Activated CD4-positive, alpha-beta memory T cell treated with anti-CD3 and anti-CD28 coated beads, Interleukin-2, amount 10 ng/mL, durations not matched to agents 7 days and 5 days (primary cell): Measurements from ENCODE around the gene GATA5. TPM values are rescaled to one million over a fixed set of nuclear protein-coding genes. Genes with fewer than 3 reads are reported as not detected.

Source experiments
- CTCF ChIA-PET: fragments of 350-600 bp; sonication (Branson Sonifier 250); formaldehyde crosslinking; loops from one replicate; lab custom pipeline; 2021; ENCODE audit warnings: antibody characterized with exemption, inconsistent platforms; lab: Charles Lee
- POLR2A ChIA-PET: fragments of 350-600 bp; sonication (Branson Sonifier 250); formaldehyde crosslinking; loops from one replicate; lab custom pipeline; 2021; ENCODE audit warnings: antibody characterized with exemption; lab: Charles Lee
- DNase-seq: peaks from one replicate; pipeline ENCODE4 v3.0.0-alpha.2; 2020
- H3K27ac Mint-ChIP-seq: one replicate; pipeline ENCODE4 v1.8.0; 2021; ENCODE audit warnings: mild to moderate bottlenecking, mixed read lengths
- H3K27me3 Mint-ChIP-seq: one replicate; pipeline ENCODE4 v1.8.0; 2021; ENCODE audit warnings: mixed read lengths
- H3K36me3 Mint-ChIP-seq: one replicate; pipeline ENCODE4 v1.8.0; 2021; ENCODE audit warnings: low read depth, mixed read lengths
- H3K4me1 Mint-ChIP-seq: one replicate; pipeline ENCODE4 v1.8.0; 2021; ENCODE audit warnings: mixed read lengths
- H3K4me3 Mint-ChIP-seq: one replicate; pipeline ENCODE4 v1.8.0; 2021; ENCODE audit warnings: mild to moderate bottlenecking, mixed read lengths
- H3K9me3 Mint-ChIP-seq: one replicate; pipeline ENCODE4 v1.8.0; 2021; ENCODE audit warnings: mixed read lengths
- total RNA-seq, 2 experiments: library from RNA; stranded (reverse); gene quantifications; one replicate each; pipeline ENCODE4 v1.2.3, GENCODE V29; 2021

The GATA5 gene, protein sequence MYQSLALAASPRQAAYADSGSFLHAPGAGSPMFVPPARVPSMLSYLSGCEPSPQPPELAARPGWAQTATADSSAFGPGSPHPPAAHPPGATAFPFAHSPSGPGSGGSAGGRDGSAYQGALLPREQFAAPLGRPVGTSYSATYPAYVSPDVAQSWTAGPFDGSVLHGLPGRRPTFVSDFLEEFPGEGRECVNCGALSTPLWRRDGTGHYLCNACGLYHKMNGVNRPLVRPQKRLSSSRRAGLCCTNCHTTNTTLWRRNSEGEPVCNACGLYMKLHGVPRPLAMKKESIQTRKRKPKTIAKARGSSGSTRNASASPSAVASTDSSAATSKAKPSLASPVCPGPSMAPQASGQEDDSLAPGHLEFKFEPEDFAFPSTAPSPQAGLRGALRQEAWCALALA
- total RNA-seq: not detected

DNA sequence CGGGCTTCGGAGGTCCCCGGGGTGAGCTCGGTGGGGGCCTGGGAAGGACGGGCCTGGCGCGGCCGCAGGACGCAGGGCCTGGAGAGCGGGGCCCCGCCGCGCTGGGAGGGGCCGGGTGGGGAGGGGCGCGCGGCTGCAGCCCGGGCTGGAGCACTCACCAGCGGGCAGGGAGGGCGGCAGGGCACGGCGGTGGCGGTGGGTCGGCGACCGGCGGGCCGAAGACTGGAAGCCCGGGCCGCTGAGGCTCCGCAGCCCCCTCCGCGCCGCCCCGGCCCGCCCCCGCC lies at the start of gene GATA5:
Gene GATA5, minus strand, starts transcription at position 224 of the 284 bp plus-strand sequence. CDS start 474 bp downstream, outside the sequence.
- CTCF ChIA-PET: no interaction called here
- no peak for DNase-seq
- Mint-ChIP-seq H3K9me3 (no peaks in the 10 kb centered on the region), H3K4me1 (no peaks in the 10 kb centered on the region), H3K27me3 (peaks cover 42% of the 10 kb centered on the region), H3K4me3 (no peak within 1 kb of the TSS), H3K36me3 (no peaks in the 10 kb centered on the region), H3K27ac (no peak within 1 kb of the TSS)
- POLR2A ChIA-PET: no interaction called here

DNA sequence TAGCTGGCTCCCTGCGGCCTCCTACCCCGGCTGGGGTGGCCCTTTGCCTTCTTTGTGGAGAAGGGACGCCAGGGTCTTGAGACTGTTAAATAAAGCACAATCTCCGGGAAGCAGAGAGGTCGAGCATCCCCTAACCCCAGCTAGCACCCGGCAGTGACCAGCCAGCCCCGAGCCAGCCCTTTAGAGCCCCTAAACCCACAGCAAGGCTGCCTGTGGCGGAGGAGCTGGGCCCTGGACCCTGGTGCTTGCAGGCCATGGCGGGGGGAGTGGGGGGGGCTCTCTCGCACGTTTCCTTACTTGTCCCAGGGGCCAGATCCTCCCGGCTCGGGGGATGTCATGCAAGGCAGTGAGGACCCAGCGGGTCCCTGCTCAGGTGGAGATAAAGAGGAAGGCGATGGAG lies 49.2 kb upstream of the GATA5 start:
- no peak overlapping the region for H3K27ac Mint-ChIP-seq

DNA sequence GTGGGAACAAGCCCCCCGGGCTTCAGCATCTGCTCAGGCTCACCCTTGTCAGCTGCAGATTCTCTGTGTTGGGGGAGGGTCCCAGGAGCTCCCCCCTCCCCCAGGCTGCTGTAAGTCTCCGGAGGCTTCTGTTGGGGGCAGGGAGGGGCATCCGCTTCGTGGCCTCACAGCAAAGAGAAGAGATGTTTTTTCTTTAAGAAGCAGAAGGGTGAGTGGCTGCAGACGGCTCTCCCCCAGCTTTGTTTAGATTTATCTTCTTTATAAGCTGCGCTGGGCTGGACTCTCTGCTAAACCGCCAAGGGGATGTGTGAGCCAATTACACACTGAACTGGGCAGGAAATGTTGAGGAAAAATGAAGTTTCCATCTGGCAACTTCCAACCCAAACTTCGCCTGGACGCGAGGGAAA lies 48.7 kb upstream of the GATA5 start:
- peaks cover 8% of the 10 kb centered on the region for H3K4me1 Mint-ChIP-seq
- peaks cover 18% of the 10 kb centered on the region for H3K27me3 Mint-ChIP-seq
- no peak for DNase-seq
- H3K27ac Mint-ChIP-seq: no peak overlapping the region
- no peak overlapping the region for H3K4me3 Mint-ChIP-seq
- H3K36me3 Mint-ChIP-seq: no peaks in the 10 kb centered on the region
- ChIA-PET POLR2A (no interaction called here), CTCF (no interaction called here)
- no peaks in the 10 kb centered on the region for H3K9me3 Mint-ChIP-seq

More for the DNA sequence above, 49.2 kb upstream of the GATA5 start:
- peaks cover 8% of the 10 kb centered on the region for H3K4me1 Mint-ChIP-seq
- ChIA-PET CTCF (no interaction called here), POLR2A (no interaction called here)
- H3K4me3 Mint-ChIP-seq: no peak overlapping the region
- no peaks in the 10 kb centered on the region for H3K36me3 Mint-ChIP-seq
- H3K27me3 Mint-ChIP-seq: peaks cover 18% of the 10 kb centered on the region
- no peaks in the 10 kb centered on the region for H3K9me3 Mint-ChIP-seq
- DNase-seq: no peak

DNA sequence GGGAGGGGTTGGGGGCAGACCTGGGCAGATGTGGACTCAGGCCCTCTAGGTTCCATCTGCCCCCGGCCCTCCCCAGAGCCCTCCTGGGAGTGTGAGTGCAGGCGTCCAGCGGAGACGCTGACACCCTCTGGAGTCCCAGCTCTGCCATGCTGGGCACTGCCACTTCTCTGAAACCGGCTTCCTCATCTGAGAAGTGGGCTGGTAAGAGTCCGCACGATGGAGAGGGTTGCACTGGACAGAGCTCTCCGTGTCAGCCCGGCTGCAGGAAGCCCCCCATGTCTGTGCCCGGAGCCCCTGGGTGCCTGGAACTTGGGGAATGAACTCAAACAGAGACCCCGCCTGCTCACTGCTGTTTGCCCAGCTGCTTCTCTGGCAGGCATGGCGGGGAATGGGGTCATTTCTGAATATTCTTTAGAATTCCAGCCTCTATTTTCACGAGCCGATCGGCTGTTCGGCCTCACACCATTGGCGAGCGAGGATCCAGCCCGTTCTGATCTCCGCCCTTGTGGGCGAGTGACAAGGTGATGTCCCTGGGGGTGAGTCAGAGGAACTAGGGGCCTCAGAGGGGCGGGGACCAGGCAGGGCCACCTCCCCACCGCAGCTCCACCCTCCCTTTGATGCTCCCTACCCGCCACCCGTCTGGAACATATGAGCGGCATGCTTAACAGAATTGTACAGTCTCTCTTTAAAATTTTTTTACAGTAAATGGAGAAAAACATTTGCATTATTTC lies 47.8 kb upstream of the GATA5 start:
- Mint-ChIP-seq H3K4me1 (peaks cover 8% of the 10 kb centered on the region), H3K27me3 (peaks cover 18% of the 10 kb centered on the region), H3K4me3 (no peak overlapping the region), H3K9me3 (no peaks in the 10 kb centered on the region), H3K27ac (no peak overlapping the region), H3K36me3 (no peaks in the 10 kb centered on the region)
- ChIA-PET POLR2A (no interaction called here), CTCF (no interaction called here)
- peak; percentile 66 for DNase-seq

DNA sequence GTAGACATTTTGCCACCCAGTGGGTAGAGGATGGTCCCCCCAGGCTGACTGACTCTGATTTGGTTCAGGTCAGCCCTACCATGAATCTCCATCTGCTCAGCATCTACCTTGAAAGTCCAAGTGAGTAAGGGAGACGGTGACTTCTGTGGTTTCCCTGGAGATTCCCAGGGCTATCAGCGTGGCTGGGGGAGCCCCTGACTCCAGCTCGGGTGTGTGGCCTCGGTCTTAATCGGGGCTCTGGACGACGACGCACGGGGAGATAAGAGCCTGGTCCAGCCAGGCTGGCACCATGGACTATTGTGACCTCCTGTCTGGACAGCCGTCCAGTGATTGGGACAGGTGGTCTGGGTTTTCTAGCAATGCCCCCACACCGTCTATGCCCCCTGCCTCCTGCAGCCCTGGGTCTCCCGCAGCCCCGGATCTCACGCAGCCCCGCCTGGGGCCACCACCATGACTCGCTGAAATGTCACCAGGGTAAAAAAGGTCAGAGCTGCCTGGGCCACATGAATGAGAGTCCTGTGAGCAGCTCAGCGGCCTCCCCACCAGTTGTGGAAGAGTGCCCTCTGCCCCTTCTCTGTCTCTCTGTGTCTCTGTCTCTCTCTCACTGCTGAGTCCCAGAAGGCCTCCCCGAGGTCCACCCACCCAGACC lies 47.1 kb upstream of the GATA5 start:
- H3K36me3 Mint-ChIP-seq: no peaks in the 10 kb centered on the region
- H3K9me3 Mint-ChIP-seq: no peaks in the 10 kb centered on the region
- H3K4me1 Mint-ChIP-seq: peaks cover 8% of the 10 kb centered on the region
- no peak overlapping the region for H3K4me3 Mint-ChIP-seq
- peaks cover 18% of the 10 kb centered on the region for H3K27me3 Mint-ChIP-seq
- H3K27ac Mint-ChIP-seq: no peak overlapping the region
- ChIA-PET CTCF (no interaction called here), POLR2A (no interaction called here)
- DNase-seq: no peak

DNA sequence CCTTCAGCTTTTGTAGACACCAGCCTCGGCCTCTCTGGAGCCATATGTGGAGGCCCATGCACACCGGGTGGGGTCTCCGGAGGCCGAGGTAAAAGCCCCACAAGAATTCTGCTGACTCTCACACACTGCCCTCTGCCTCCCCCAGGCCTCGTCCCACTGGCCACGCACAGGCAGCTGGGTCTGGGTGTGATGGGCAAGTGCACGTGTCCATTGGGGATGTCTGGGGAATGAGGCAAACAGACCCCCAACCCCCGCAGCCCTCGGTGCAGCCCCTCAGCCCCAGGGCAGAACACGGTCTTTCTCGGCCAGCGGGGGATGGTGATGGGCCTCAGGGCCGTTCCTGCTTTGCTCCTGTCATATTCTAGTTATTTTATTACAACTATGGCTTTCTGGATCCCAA lies 44.0 kb upstream of the GATA5 start:
- ChIA-PET POLR2A (no interaction called here), CTCF (no interaction called here)
- DNase-seq: no peak
- Mint-ChIP-seq H3K27me3 (peaks cover 16% of the 10 kb centered on the region), H3K4me3 (no peak overlapping the region), H3K36me3 (no peaks in the 10 kb centered on the region), H3K4me1 (peaks cover 8% of the 10 kb centered on the region), H3K9me3 (no peaks in the 10 kb centered on the region), H3K27ac (no peak overlapping the region)

DNA sequence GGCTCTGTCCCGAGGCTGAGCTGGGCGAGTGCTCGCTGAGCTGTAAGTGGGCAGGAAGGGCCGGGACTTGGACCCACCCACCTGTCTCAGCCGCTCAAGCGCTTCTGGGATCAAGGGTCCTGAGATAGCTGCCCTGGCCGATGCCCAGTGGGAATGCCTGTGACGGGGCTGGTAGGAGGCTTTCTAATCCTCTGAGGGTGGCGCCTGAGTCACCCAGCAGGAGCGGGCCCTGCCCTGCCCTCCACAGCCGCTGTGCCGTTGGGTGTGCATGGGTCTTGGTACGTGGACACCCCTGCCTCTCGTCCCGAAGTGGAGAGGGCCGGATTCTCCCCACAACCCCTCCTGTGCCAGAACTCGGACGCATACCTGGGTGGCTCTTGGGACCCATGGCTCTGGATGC lies 43.1 kb upstream of the GATA5 start:
- Mint-ChIP-seq H3K27ac (no peak overlapping the region), H3K27me3 (peaks cover 14% of the 10 kb centered on the region), H3K9me3 (no peaks in the 10 kb centered on the region), H3K36me3 (no peaks in the 10 kb centered on the region), H3K4me3 (no peak overlapping the region), H3K4me1 (peaks cover 6% of the 10 kb centered on the region)
- ChIA-PET POLR2A (no interaction called here), CTCF (no interaction called here)
- DNase-seq: no peak

DNA sequence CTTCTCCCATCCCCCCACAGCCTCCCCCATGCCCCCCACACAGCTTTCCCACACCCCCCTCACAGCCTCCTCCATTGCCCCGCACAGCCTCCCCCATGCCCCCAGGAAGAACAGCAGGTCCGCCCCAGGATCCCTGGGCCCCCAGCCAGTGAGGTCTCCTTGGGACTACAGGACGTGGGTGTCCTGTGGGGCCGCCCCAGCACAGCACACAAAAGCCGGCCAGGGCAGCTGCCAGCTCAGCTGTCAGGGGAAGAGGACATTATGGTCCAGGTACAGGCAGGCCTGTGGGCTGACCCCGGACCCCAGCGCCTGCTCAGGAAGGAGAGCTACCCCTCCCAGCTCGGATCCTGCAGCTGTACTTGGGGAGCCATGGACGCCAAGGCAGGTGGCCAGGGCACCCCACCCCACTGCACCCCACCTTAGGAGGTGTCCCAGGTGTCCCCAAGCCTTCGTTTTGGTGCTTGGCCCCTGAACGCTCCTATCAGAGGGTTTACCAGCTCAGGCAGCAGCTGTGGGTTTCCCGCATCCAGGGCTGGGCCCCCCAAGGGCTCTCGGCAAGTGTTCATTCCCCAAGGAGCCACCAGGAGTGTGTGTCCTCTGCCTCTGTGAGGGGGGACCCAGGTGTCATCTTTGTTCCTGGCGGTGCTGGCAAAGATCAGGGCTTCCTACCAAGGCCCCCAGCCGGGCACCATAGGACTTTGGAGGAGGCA lies 42.3 kb upstream of the GATA5 start:
- no peaks in the 10 kb centered on the region for H3K9me3 Mint-ChIP-seq
- no peak overlapping the region for H3K27ac Mint-ChIP-seq
- H3K36me3 Mint-ChIP-seq: no peaks in the 10 kb centered on the region
- H3K4me1 Mint-ChIP-seq: peaks cover under 1% of the 10 kb centered on the region
- H3K4me3 Mint-ChIP-seq: no peak overlapping the region
- CTCF ChIA-PET: no interaction called here
- POLR2A ChIA-PET: no interaction called here
- no peak for DNase-seq
- H3K27me3 Mint-ChIP-seq: peaks cover 17% of the 10 kb centered on the region

DNA sequence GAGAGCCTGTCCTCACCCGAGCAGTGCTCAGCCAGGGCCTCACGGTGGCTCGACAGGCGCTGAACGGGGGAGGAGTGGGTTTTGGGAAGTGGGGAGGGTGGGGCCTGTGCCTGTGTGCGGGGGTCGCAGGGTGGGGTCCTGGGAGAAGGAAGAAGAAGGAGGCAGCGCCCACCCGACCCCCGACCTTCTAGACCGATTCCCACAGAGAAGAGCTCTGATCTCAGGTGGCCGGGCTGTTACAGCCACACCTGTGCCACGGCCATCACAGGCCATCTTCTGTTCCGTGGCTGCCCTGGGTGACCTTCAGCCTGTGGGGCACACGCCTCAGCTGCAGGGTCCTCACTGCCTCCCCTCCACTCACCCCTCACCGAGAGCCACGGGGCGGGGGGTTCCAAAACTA lies 41.4 kb upstream of the GATA5 start:
- no peak for DNase-seq
- H3K4me3 Mint-ChIP-seq: no peak overlapping the region
- ChIA-PET POLR2A (no interaction called here), CTCF (no interaction called here)
- H3K27ac Mint-ChIP-seq: no peak overlapping the region
- no peaks in the 10 kb centered on the region for H3K4me1 Mint-ChIP-seq
- H3K36me3 Mint-ChIP-seq: no peaks in the 10 kb centered on the region
- peaks cover 18% of the 10 kb centered on the region for H3K27me3 Mint-ChIP-seq
- H3K9me3 Mint-ChIP-seq: no peaks in the 10 kb centered on the region

DNA sequence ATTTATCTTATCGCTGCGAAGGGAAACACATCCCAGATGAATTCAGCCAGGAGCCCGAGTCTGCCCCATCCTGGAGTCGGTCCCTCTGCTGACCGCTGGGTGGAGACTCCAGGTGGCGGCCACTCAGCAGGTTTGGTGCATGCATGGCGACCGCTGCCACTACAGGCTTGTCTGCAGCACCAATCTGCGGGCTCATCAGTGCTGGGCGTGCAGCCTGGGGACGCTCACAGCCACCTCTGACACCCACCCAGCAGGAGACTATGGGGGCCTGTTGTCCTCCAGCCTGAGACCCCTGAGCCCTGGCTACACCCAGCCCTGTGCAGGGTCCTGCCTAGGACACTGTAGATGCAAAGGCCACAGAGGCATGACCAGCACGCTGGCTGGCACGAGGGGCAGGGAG lies 40.5 kb upstream of the GATA5 start:
- Mint-ChIP-seq H3K27ac (no peak overlapping the region), H3K9me3 (no peaks in the 10 kb centered on the region), H3K4me3 (no peak overlapping the region), H3K4me1 (no peaks in the 10 kb centered on the region), H3K36me3 (no peaks in the 10 kb centered on the region), H3K27me3 (peaks cover 18% of the 10 kb centered on the region)
- ChIA-PET CTCF (no interaction called here), POLR2A (interaction anchor here (0.5 kb wide), 1 partner anchor 231 kb away, joined by 3 read pairs; no protein-coding TSS in a partner anchor)
- no peak for DNase-seq

DNA sequence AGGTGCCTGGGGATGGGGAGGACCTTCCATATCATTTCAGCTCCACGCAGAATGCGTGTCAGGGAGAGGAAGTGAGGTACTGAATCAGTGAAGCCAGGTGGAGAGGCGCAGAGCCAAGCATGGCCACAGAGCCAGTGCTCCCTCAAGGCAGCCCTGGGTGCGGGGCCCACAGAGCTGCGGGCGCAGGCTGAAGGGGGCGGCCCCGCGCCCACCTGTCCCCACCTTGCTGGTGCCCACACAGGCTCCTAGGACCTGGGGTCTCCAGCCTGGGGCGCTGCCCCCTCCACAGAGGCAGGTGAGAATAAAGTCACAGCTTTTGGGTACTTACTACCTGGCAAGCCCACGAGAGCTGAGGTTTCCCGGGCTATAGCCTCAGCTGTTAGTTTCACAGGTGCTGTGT lies 40.0 kb upstream of the GATA5 start:
- Mint-ChIP-seq H3K4me3 (no peak overlapping the region), H3K27ac (no peak overlapping the region), H3K4me1 (no peaks in the 10 kb centered on the region), H3K36me3 (no peaks in the 10 kb centered on the region), H3K9me3 (no peaks in the 10 kb centered on the region), H3K27me3 (peaks cover 15% of the 10 kb centered on the region)
- DNase-seq: no peak
- ChIA-PET CTCF (no interaction called here), POLR2A (interaction anchor here (0.5 kb wide), 1 partner anchor 232 kb away, joined by 3 read pairs; no protein-coding TSS in a partner anchor)

DNA sequence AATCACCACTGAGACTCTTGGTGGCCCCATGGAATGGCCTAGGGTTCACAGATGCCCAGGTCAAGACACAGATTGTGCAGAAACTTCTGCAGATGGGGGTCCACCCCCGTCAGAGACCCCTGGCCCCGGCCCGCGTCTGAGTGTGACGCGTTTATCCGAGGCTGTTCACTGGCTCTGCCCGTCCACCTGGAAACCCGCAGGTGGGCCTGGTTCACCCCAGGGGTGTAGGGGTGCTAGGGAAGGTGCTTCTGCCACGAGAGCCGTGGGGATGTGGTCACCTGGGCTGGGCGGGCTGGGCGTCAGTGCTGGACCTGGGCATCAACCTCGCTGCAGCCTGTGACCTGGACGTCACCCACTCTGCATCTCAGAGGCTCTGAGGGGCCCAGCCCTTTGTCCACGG lies 39.5 kb upstream of the GATA5 start:
- DNase-seq: no peak
- H3K4me3 Mint-ChIP-seq: no peak overlapping the region
- no peak overlapping the region for H3K27ac Mint-ChIP-seq
- no peaks in the 10 kb centered on the region for H3K36me3 Mint-ChIP-seq
- H3K4me1 Mint-ChIP-seq: no peaks in the 10 kb centered on the region
- H3K27me3 Mint-ChIP-seq: peaks cover 15% of the 10 kb centered on the region
- no peaks in the 10 kb centered on the region for H3K9me3 Mint-ChIP-seq
- CTCF ChIA-PET: no interaction called here
- POLR2A ChIA-PET: no interaction called here

DNA sequence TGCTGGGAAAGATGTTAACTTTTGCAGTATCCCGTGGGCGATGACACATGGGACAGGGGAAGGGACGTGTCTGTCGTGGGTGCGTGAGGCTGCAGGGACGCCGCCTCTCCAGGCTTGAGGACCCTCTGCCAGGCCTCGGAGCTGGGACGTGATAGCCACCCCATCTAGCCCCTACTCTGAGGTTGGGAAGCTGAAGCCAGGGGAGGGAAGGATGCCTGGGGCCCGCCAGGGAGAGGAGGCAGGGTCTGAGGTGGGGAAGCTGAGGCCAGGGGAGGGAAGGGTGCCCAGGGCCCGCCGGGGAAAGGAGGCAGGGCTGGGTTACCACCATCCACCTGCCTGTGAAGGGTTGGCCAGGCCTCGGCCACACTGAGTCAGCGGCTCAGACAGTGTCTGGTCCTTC lies 38.2 kb upstream of the GATA5 start:
- Mint-ChIP-seq H3K27me3 (peaks cover 15% of the 10 kb centered on the region), H3K4me3 (no peak overlapping the region), H3K36me3 (no peaks in the 10 kb centered on the region), H3K27ac (no peak overlapping the region), H3K9me3 (no peaks in the 10 kb centered on the region), H3K4me1 (no peaks in the 10 kb centered on the region)
- ChIA-PET POLR2A (no interaction called here), CTCF (no interaction called here)
- no peak for DNase-seq
